GM12878 (cell line): Measurements from ENCODE around the gene GRK6. TPM values are rescaled to one million over a fixed set of nuclear protein-coding genes. Genes with fewer than 3 reads are reported as not detected.

ENCODE experiments used
- BHLHE40 ChIP-seq, 2 experiments: fragments of 450-650 bp in 1 of 2; IDR thresholded peaks; 2 replicates each; pipeline ENCODE4 v1.6.1; 2011 to 2017; ENCODE audit warnings: low read depth in 2 of 2, borderline replicate concordance in 1 of 2, improper control_type of control experiment in 1 of 2, low read length in 1 of 2, mild to moderate bottlenecking in 1 of 2
- FOS ChIP-seq: IDR thresholded peaks from 3 replicates; pipeline ENCODE4 v1.6.1; 2011; ENCODE audit warnings: borderline replicate concordance; ENCODE audit not compliant: insufficient read length; ENCODE audit errors: extremely low read depth
- GATAD2B ChIP-seq: fragments of 450-650 bp; conservative IDR thresholded peaks from 2 replicates; pipeline ENCODE4 v1.6.1; 2017; ENCODE audit warnings: low read depth, mild to moderate bottlenecking, moderate library complexity
- HCFC1 ChIP-seq: fragments of 150-350 bp; IDR thresholded peaks from 2 replicates; pipeline ENCODE4 v1.6.1; 2014; ENCODE audit warnings: low read length
- HDAC2 ChIP-seq: fragments of 200-600 bp; sonication (generic); IDR thresholded peaks from 2 replicates; pipeline ENCODE4 v1.6.1; 2017
- HDAC6 ChIP-seq: fragments of 200-600 bp; sonication (generic); IDR thresholded peaks from one replicate; pipeline ENCODE4 v1.8.0; 2017; ENCODE audit warnings: antibody characterized with exemption; ENCODE audit not compliant: unreplicated experiment
- KDM1A ChIP-seq: fragments of 200-600 bp; sonication (generic); IDR thresholded peaks from 2 replicates; pipeline ENCODE4 v1.6.1; 2016; ENCODE audit warnings: borderline replicate concordance
- NR2C2 ChIP-seq: IDR thresholded peaks from 2 replicates; pipeline ENCODE4 v1.6.1; 2011; ENCODE audit warnings: borderline replicate concordance, low read depth; ENCODE audit not compliant: control insufficient read depth, insufficient read length
- NR2F1 ChIP-seq: fragments of 450-650 bp; conservative IDR thresholded peaks from 2 replicates; pipeline ENCODE4 v1.6.1; 2017; ENCODE audit warnings: mild to moderate bottlenecking
- PAX8 ChIP-seq: fragments of 450-650 bp; IDR thresholded peaks from 2 replicates; pipeline ENCODE4 v1.6.1; 2017; ENCODE audit warnings: mild to moderate bottlenecking, moderate library complexity
- PRDM15 ChIP-seq: fragments of 450-650 bp; formaldehyde crosslinking; IDR thresholded peaks from 2 replicates; pipeline ENCODE4 v1.4.0; 2020; ENCODE audit warnings: mild to moderate bottlenecking, moderate library complexity
- RFX5 ChIP-seq: IDR thresholded peaks from 2 replicates; pipeline ENCODE4 v1.6.1; 2011; ENCODE audit warnings: low read depth, low read length, improper control_type of control experiment
- RUNX3 ChIP-seq: IDR thresholded peaks from 2 replicates; pipeline ENCODE4 v1.6.1; 2012; ENCODE audit warnings: low read length, inconsistent platforms
- SPI1 ChIP-seq: IDR thresholded peaks from 2 replicates; pipeline ENCODE4 v1.6.1; 2011; ENCODE audit warnings: low read depth, mild to moderate bottlenecking, low read length, moderate library complexity, borderline replicate concordance; ENCODE audit not compliant: insufficient read depth
- SUPT20H ChIP-seq: IDR thresholded peaks from 2 replicates; pipeline ENCODE4 v1.6.1; 2011; ENCODE audit warnings: low read depth, mild to moderate bottlenecking, low read length, moderate library complexity, borderline replicate concordance; ENCODE audit not compliant: control insufficient read depth
- TAF1 ChIP-seq: IDR thresholded peaks from 2 replicates; pipeline ENCODE4 v1.6.1; 2011; ENCODE audit warnings: mild to moderate bottlenecking, low read depth, low read length, borderline replicate concordance
- TARDBP ChIP-seq: IDR thresholded peaks from 2 replicates; pipeline ENCODE4 v1.6.1; 2016; ENCODE audit warnings: borderline replicate concordance
- TBL1XR1 ChIP-seq: IDR thresholded peaks from 2 replicates; pipeline ENCODE4 v1.6.1; 2012; ENCODE audit warnings: low read depth, low read length, improper control_type of control experiment
- TCF3 ChIP-seq: IDR thresholded peaks from 2 replicates; pipeline ENCODE4 v1.6.1; 2012; ENCODE audit warnings: low read depth, mild to moderate bottlenecking, low read length, borderline replicate concordance; ENCODE audit not compliant: insufficient read depth
- TCF7 ChIP-seq: IDR thresholded peaks from 2 replicates; pipeline ENCODE4 v1.6.1; 2014; ENCODE audit warnings: antibody characterized with exemption, borderline replicate concordance
- polyA plus RNA-seq, 11 experiments: library from polyadenylated mRNA; depleted of rRNA in 4 of 11; unstranded in 6 of 11; stranded (reverse) in 5 of 11; fragments of >200 nt; fragmentation: Nextera tagmentation in 4 of 11; fragmentation: Illumina TruSeq in 1 of 11; extraction: Ambion mirVana in 4 of 11; extraction: Trizol in 1 of 11; gene quantifications; 1 replicate in 1 of 11; 2 replicates in 10 of 11; pipeline versions ENCODE4 v1.2.1 to v1.2.3, GENCODE V29; 2011 to 2016; ENCODE audit warnings: inconsistent platforms in 2 of 11, missing spikeins in 2 of 11, low read depth in 1 of 11
- total RNA-seq, 4 experiments: library from RNA; depleted of rRNA in 3 of 4; stranded (reverse); fragments of >200 nt in 3 of 4; fragmentation: Illumina TruSeq in 1 of 4; extraction: Trizol in 1 of 4; gene quantifications; 2 replicates each; pipeline versions ENCODE4 v1.2.1 to v1.2.3, GENCODE V29; 2013 to 2021
- TF ChIP-seq, protein P1 (sequence below): fragments of 450-650 bp; formaldehyde crosslinking; IDR thresholded peaks from 2 replicates; pipeline ENCODE4 v1.5.0; 2022; ENCODE audit warnings: mild to moderate bottlenecking, missing genetic modification characterization
- TF ChIP-seq, protein P2 (sequence below): fragments of 450-650 bp; IDR thresholded peaks from 2 replicates; pipeline ENCODE4 v1.6.1; 2017; ENCODE audit warnings: borderline replicate concordance

GRK6 gene
- total and polyA plus RNA-seq, 10 of the 15 experiments (the other 5 are each of a cell fraction or from before 2014, with no cell fraction given), result 0.79 to 124 (median 41.6) TPM

DNA sequence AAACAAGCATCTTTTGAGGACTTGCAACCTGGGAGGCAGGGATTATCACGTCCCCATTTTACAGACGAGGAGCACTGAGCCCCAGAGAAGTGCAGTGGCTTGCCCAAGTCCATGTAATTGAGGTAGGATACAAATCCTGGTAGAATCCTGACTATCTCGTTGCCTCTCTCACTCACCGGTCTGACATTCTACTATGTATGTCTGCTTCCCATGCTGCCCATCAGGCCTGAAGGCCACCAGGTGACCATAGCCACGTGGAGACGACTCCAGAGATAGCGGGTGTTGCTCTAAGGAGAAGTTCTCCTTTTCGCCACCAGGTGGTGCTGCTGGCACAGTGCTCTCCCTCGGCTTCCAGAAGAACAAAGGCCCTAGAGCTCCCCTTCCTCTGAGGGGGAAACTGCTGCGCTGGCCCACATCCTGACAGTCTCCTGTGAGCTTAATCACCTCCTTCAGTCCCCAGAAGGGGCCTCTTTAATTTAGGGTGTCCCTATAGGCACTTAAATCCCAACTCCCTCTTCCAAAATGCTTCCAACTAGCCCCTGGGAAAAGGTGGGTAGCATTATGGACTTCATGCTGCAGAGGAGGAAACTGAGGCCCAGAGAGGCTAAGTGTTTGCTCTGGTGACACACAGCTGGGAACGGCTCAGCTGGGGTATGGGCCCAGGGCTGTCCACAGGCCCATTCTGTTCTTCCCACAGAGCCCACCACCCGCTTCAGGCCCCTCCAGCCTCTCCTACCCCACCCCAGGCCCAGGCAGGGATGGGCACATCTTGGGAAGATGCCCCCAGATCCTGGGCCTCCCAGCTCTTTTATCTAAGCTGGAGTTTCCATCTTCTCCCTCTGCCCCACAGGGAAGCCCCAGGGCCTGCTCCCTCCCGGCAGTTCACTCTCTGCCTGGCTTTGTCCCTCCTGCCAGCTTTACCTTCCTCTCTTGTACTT, 35.8 kb upstream of the GRK6 start (continued):
- TF ChIP-seq PRDM15, result no peak
- TF ChIP-seq FOS, result no peak
- peak; percentile 25 to 34; a peak in 1 of 4 replicates for TF ChIP-seq BHLHE40 (IDR thresholded peaks at IDR 0.05; ENCODE audit: borderline replicate concordance in 1 of 2, low read depth in 2 of 2, low read length in 1 of 2)
- TF ChIP-seq HDAC2, result no peak
- TF ChIP-seq, protein P1, sequence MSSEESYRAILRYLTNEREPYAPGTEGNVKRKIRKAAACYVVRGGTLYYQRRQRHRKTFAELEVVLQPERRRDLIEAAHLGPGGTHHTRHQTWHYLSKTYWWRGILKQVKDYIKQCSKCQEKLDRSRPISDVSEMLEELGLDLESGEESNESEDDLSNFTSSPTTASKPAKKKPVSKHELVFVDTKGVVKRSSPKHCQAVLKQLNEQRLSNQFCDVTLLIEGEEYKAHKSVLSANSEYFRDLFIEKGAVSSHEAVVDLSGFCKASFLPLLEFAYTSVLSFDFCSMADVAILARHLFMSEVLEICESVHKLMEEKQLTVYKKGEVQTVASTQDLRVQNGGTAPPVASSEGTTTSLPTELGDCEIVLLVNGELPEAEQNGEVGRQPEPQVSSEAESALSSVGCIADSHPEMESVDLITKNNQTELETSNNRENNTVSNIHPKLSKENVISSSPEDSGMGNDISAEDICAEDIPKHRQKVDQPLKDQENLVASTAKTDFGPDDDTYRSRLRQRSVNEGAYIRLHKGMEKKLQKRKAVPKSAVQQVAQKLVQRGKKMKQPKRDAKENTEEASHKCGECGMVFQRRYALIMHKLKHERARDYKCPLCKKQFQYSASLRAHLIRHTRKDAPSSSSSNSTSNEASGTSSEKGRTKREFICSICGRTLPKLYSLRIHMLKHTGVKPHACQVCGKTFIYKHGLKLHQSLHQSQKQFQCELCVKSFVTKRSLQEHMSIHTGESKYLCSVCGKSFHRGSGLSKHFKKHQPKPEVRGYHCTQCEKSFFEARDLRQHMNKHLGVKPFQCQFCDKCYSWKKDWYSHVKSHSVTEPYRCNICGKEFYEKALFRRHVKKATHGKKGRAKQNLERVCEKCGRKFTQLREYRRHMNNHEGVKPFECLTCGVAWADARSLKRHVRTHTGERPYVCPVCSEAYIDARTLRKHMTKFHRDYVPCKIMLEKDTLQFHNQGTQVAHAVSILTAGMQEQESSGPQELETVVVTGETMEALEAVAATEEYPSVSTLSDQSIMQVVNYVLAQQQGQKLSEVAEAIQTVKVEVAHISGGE (CRISPR knock-in tag), result no peak
- no peak for TF ChIP-seq HDAC6
- TF ChIP-seq GATAD2B, result no peak
- no peak for TF ChIP-seq HCFC1
- TF ChIP-seq KDM1A, result no peak
- TF ChIP-seq TBL1XR1, result no peak
- no peak for TF ChIP-seq SPI1
- TF ChIP-seq NR2F1, result no peak
- no peak for TF ChIP-seq TCF3
- no peak for TF ChIP-seq PAX8
- TF ChIP-seq TAF1, result 0 out of 2 replicates have a peak, but pooled peaks have one; percentile 22
- TF ChIP-seq TARDBP, result no peak
- TF ChIP-seq, protein P2, sequence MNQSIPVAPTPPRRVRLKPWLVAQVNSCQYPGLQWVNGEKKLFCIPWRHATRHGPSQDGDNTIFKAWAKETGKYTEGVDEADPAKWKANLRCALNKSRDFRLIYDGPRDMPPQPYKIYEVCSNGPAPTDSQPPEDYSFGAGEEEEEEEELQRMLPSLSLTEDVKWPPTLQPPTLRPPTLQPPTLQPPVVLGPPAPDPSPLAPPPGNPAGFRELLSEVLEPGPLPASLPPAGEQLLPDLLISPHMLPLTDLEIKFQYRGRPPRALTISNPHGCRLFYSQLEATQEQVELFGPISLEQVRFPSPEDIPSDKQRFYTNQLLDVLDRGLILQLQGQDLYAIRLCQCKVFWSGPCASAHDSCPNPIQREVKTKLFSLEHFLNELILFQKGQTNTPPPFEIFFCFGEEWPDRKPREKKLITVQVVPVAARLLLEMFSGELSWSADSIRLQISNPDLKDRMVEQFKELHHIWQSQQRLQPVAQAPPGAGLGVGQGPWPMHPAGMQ, result no peak
- no peak for TF ChIP-seq RUNX3
- TF ChIP-seq RFX5, result no peak; the same call in 1 of the 2 replicates
- no peak; the same call in 1 of the 2 replicates for TF ChIP-seq TCF7
- no peak for TF ChIP-seq NR2C2
- no peak for TF ChIP-seq SUPT20H
